Fibroblast of skin of abdomen (primary cell): ENCODE data around the gene CCDC190.
"Not testable (repeated sequence)": the region's sequence is repeated elsewhere in the genome, so short reads cannot be mapped to it uniquely, and the experiment has no call there.

Experiments
- DNase-seq: peaks from one replicate; pipeline ENCODE4 v3.0.0-alpha.2; 2013

Gene CCDC190

DNA sequence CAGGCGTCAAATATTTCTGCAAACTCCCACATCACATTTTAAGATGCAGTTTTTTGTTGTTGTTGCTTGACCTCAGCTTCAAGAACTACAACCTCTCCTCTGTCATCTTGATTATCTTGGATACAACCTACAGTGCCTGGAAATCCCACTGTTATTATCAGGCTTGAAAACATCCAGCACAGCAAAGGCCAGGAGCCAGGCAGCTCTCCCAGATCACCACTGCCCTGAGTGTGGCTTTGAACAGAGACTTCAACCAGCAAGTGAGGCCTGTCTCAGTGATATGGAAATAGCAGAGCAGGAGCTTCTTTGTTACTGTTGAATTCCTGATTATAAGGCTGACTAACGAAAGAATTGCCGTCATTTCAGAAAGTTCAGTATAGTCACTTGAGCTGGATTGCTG lies 28.5 kb downstream of the CCDC190 start:
- DNase-seq, result no peak

GRCh38 chr1:162829268-162829667 lies 31.7 kb downstream of the CCDC190 start:
- no peak for DNase-seq

DNA sequence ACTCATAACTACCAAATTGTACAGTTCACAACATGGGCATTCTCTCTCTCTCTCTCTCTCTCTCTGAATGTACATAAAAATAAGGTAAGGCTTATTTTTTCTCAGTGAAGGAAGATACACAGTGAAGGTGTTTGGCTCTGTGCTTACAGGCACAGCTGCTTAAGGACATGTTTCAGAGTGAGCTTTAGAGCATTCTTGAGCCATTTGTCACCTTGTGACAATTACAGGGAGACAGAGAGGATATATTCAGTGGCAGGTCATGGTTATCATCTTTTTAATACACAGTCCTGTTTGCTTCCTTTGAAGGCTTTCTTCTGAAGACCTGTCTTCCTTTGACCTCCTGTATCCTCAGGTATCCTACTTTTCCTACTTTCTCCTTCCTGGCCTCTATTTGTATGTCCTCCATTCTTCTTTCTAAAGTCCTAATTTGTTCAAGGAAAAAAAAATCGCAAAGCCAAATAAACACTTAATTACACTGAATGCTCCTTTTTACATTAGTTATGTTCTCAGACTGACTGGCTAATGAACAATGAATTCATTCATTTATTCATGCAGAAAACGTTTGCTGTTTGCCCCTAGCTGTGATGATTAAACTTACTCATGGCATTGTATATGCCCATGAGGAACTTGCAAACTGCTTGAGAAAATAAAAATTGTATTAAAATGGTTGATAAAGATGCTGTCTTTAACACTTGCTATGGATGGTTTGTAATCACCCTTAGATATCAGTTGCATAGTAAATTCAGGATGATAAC lies 37.0 kb downstream of the CCDC190 start:
- DNase-seq, result no peak

GRCh38 chr1:162823231-162823630 lies 37.7 kb downstream of the CCDC190 start:
- no peak for DNase-seq

DNA sequence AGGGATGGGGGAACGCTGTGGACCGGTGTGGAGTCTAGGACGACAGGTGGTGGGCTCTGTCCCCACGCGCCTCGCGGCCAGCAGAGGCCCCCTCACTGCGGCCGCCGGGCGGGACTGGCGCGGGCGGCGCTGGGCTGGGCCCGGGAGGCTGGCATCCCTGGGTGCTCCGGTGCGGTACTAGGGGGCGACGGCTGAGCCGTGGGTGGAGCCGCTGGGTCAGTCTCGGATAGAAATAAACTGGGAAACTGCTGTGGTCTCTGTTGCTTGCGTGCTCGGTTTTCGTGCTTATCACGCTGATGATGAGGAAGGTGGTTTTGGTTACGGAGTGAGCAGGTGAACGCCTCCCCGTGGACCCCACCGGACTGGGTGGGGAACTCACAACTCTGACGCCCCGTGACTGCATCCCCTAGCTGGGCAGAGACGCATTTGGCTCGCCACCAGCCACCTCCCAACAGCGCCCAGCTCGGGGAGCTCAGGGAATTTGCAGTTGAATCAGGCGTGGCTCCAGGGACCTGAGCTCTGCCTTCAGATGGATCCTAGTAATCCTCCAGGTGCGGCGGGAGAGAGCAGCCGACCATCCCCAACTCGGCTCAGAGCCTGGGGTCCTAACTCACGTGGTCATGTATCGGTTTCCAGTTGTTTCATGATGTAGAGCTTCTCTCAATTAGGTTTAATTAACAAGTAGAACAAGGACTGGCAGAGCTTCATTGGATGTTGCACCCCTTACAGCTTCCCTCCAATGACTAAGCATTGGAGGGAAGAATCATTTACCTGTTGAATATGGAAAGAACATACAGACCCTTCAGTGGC lies 38.4 kb downstream of the CCDC190 start:
- DNase-seq, result no peak

DNA sequence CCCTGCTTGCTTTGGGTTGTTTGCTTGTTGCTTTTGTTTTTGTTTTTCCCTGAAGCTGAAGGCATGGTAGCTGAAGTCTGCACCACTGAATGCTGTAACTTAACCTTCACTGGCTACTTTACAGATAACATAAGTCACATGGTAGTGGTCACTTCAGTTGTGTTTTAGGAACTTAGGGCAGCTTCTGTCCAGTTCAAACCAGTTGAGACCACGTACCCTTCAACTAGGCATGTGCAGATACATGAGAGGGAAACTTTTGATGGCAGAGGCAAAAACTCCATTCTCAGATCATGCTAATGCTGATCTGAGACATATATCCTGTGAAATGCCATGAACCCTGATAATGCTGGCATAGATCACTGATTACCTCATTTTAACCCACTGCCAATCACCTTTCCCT lies 42.3 kb downstream of the CCDC190 start:
- DNase-seq, result not testable (repeated sequence)

DNA sequence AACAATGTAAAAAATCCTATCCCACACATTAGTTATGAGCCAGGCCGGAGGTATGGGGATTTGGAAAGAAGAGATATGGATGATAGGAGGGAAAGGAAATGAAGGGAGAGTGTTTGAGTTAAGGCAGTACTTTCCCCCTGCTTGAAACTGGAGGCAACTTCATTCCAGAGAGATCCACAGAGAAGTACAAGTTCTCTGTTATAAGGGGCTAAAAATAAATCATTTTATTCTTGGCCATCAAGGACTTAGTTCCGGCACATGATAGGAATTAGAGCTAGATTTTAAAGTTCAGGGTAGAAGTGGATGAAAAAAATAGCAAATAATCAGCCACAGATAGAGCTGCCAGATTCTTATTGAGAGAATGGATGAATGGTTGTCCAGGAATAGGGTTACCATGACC lies 42.8 kb downstream of the CCDC190 start:
- not testable (repeated sequence) for DNase-seq

DNA sequence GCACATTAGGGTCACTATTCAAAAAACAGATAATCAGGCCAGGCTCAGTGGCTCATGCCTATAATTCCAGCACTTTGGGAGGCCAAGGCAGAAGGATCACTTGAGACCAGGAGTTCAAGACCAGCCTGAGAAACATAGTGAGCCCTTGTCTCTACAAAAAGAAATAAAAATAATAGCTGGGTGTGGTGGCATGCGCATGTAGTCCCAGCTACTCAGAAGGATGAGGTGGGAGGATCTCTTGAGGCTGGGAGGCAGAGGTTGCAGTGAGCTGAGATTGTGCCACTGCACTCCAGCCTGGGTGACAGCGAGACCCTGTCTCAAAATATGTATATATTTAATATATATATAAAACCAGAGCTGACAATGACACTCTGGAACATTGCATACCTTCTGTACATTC lies 48.6 kb downstream of the CCDC190 start:
- DNase-seq, result not testable (repeated sequence)

DNA sequence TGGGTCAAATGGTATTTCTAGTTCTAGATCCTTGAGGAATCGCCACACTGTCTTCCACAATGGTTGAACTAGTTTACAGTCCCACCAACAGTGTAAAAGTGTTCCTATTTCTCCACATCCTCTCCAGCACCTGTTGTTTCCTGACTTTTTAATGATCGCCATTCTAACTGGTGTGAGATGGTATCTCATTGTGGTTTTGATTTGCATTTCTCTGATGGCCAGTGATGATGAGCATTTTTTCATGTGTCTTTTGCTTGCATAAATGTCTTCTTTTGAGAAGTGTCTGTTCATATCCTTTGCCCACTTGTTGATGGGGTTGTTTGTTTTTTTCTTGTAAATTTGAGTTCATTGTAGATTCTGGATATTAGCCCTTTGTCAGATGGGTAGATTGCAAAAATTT lies 53.5 kb downstream of the CCDC190 start:
- not testable (repeated sequence) for DNase-seq
